Left ventricle myocardium inferior (tissue), 1 donor: ENCODE data around the gene CKS1B. TPM values are rescaled to one million over a fixed set of nuclear protein-coding genes. Genes with fewer than 3 reads are reported as not detected.

Experiments used
- DNase-seq: peaks from one replicate; pipeline ENCODE4 v3.0.0-alpha.2; 2020
- H3K27ac ChIP-seq: fragments of 200-600 bp; replicated peaks from 2 replicates; pipeline ENCODE4 v1.8.0; 2021
- H3K27me3 ChIP-seq: fragments of 200-600 bp; 2 replicates; pipeline ENCODE4 v1.8.0; 2021; ENCODE audit warnings: low read depth
- H3K36me3 ChIP-seq: fragments of 200-600 bp; 2 replicates; pipeline ENCODE4 v1.8.0; 2021
- H3K4me1 ChIP-seq: fragments of 200-600 bp; 2 replicates; pipeline ENCODE4 v1.8.0; 2021
- H3K4me3 ChIP-seq: fragments of 200-600 bp; 2 replicates; pipeline ENCODE4 v1.8.0; 2021; ENCODE audit warnings: mild to moderate bottlenecking, moderate library complexity
- H3K9me3 ChIP-seq: fragments of 200-600 bp; replicated peaks from 2 replicates; pipeline ENCODE4 v1.8.0; 2021
- intact Hi-C: fragments of 100-400 bp; cut with micrococcal nuclease; formaldehyde crosslinking; loops from one replicate; pipeline ENCODE4 v1.11.0; 2022
- total RNA-seq: library from RNA; stranded (reverse); fragmentation: NEBNext Ultra II Directional; extraction: Animal tissue kit (Norgen Biotek cat#: 25700); gene quantifications from one replicate; pipeline ENCODE4 v1.2.1, GENCODE V29; 2021
- TF ChIP-seq, protein P1 (sequence below): fragments of 200-600 bp; IDR thresholded peaks from 2 replicates; pipeline ENCODE4 v1.8.0; 2021; ENCODE audit warnings: antibody characterized with exemption, mild to moderate bottlenecking, borderline replicate concordance
- donor health status: DM: no; HTN: yes; CAD: no; lungs with severe emphysema.

CKS1B gene
- total RNA-seq, 1 donor from 2014 or later: 17.8 TPM

DNA sequence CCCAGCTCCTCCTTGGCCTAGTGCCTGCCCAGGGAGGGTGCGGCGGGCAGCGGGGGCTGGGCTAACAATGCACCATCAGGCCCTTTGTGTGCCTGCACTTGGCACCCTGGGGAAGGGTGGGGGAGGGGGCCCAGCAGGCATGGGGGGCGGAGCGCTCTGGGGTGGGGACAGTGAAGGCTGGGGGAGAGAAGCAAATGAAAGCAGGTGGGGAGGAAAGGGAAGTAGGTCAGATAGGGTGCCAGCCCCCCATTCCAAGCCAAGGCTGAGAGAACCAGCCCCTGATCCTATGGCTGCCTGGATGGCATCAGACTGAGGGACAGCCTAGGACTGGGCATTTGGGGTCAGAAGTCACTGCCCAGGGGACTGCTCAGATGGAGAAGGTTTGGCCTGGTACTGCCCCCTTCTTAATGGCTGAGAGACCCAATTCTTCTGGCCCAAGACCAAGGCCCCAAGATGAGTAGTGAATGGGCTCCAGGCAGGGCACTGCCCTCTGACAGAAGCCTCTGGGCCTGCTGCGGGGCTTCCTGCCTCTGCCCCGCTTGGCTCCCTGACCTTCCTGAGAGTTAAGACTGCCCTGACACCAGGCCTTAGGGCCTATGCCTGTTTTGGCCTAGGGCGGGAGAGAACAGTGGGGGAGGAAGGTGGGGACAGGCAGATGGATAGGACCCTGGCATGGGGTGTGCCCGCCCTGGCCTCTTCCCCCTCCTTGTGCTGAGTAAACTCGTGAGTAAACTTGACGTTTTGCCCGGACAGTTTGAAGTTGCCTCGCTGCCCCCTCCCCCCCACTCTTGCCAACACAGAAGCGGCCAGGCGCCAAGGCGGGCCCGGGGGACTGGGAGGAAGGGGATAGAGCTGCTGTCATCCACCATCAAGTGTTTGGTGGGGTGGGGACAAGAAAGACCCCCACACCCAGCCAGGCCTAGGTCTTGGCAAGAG lies 30.9 kb downstream of the CKS1B start:
- Histone ChIP-seq H3K27me3 (no peaks in the 10 kb centered on the region), H3K4me3 (peak overlapping the region; percentile 95), H3K27ac (peak overlapping the region; percentile 95), H3K36me3 (no peaks in the 10 kb centered on the region), H3K9me3 (no peaks in the 10 kb centered on the region), H3K4me1 (peaks cover 87% of the 10 kb centered on the region)
- DNase-seq: peak; percentile 81
- intact Hi-C loops: no loop called here
- TF ChIP-seq, protein P1, sequence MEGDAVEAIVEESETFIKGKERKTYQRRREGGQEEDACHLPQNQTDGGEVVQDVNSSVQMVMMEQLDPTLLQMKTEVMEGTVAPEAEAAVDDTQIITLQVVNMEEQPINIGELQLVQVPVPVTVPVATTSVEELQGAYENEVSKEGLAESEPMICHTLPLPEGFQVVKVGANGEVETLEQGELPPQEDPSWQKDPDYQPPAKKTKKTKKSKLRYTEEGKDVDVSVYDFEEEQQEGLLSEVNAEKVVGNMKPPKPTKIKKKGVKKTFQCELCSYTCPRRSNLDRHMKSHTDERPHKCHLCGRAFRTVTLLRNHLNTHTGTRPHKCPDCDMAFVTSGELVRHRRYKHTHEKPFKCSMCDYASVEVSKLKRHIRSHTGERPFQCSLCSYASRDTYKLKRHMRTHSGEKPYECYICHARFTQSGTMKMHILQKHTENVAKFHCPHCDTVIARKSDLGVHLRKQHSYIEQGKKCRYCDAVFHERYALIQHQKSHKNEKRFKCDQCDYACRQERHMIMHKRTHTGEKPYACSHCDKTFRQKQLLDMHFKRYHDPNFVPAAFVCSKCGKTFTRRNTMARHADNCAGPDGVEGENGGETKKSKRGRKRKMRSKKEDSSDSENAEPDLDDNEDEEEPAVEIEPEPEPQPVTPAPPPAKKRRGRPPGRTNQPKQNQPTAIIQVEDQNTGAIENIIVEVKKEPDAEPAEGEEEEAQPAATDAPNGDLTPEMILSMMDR: no peak

DNA sequence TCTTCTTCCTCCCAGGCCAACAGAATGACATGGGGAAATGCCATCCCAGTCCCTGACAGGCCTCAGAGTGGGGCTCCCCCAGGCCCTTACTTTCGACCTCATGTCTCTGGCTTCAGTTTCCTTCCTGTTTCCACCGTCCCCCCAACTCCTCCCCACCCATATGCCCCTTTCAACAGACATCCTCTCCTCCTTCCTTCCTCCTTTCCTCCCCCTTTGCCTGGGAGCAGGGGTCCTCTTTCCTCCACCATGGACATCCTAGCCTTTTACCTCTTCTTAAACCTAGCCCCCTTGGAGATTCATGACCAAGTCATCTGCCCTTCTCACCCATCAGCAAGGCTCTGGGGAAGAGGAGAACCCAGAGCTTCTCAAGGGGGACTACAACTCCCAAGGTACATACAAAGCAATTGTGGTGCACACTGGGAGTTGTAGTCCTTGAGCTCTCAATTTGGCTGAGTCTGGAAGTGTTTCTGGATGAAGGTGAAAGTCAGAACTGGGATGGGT lies 32.2 kb downstream of the CKS1B start:
- H3K36me3 ChIP-seq: no peaks in the 10 kb centered on the region
- H3K27ac ChIP-seq: peak overlapping the region; percentile 95
- TF ChIP-seq, protein P1: no peak
- no peak for DNase-seq
- H3K9me3 ChIP-seq: no peaks in the 10 kb centered on the region
- H3K4me1 ChIP-seq: peaks cover 91% of the 10 kb centered on the region
- intact Hi-C loops: no loop called here
- no peaks in the 10 kb centered on the region for H3K27me3 ChIP-seq
- peak overlapping the region; percentile 45 for H3K4me3 ChIP-seq

DNA sequence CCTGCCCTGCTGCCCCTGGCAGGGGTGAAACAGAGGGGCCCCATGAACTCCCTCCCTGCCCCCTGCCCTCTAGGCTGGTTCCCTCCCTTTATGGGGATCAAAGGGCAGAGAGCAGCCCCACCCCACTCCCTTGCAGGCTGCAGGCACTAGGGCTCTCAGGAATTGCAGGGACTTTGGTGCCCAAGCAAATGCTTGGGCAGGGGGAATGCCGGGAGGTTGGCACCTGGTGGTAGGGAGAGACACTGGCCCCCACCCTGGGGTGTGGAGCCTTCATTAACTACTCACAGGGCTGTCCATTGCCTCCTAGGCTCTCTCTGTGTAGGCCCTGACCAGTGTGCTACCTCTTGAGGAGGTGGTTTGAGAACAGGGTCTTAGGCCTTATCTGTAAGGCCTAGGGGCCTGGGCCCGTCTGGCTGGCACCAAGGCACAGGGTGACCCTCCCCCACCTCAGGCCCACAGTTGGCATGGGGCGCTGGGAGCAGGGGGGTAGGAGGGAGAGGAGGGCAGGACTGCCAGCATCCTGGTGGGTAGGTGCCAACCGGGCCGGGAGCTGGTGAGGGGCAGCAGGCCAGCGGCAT lies 32.9 kb downstream of the CKS1B start:
- DNase-seq: peak; percentile 73
- no peaks in the 10 kb centered on the region for H3K36me3 ChIP-seq
- peak overlapping the region; percentile 45 for H3K4me3 ChIP-seq
- intact Hi-C loops: no loop called here
- H3K27me3 ChIP-seq: no peaks in the 10 kb centered on the region
- peak overlapping the region; percentile 95 for H3K27ac ChIP-seq
- H3K4me1 ChIP-seq: peaks cover 96% of the 10 kb centered on the region
- TF ChIP-seq, protein P1: no peak
- H3K9me3 ChIP-seq: no peaks in the 10 kb centered on the region

DNA sequence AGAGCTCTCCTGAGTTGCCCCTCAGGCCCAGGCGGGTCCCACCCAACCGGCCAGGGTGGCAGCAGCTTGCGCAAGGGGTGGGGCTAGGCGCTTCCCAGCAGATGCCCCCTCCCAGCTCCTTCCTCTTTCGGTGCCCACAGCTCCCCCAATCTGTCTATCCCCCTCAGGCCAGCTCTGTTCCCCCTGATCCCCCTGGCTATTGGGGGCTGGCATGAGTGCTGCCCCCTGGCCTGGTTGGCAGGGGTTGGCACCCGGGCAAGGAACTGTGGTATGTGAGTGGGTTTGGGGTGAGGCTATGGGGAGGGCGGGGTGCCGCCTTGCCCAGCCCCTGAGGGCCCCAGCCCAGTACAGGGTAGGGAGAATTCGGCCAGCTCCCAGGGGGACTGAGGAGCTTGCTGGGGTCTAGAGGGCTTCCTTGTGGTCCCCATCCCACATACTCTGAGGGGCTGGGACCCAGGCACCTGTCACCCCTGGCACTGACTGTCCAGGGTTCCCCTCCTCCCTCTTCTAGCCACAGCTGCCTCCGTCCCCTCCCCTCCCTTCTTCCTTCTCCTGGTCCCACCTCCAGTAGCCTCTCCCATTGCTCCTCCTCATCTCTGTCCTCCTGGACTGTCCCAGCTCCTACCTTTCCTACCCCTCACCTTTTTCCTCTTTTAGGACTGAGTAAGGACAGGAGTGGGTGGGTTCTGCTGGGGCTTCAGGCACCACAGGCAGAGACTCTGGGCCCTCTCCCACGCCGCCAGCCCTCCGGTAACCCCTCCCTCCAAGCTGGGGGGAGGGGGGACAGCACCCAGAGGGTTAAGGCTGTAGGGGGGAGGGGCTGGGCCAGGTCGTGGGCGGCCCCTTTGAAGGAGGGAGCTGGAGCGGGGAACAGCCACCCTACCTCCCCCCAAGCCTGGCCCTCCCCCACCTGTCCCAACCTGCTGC lies 33.8 kb downstream of the CKS1B start:
- H3K27me3 ChIP-seq: no peaks in the 10 kb centered on the region
- H3K4me3 ChIP-seq: peak overlapping the region; percentile 45
- peaks cover 98% of the 10 kb centered on the region for H3K4me1 ChIP-seq
- H3K9me3 ChIP-seq: no peaks in the 10 kb centered on the region
- DNase-seq: peak; percentile 49
- intact Hi-C loops: no loop called here
- no peaks in the 10 kb centered on the region for H3K36me3 ChIP-seq
- TF ChIP-seq, protein P1: no peak
- peak overlapping the region; percentile 95 for H3K27ac ChIP-seq

DNA sequence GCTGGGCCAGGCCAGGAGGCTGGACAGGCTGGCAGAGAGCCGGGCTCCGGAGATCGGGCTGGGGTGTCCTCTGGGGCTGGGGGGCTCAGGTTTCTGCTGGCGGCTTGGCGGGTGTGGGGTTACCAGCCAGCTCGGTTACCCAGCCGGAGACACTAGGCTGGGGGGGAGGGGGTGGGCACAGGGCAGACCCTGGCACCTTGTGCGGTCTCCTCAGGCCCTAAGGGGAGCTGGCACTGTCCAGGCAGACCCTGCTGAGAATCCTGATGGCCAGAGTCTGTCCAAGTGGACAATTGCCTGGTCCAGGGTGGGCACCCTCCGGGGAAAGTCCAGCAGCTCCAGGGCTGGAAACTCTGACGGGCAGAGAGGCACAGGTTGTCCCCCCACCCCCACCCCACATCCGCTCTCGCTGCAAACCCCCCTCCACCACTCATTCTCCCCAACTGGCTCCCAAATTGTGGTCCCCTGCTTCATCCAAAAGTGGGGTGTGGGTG lies 34.8 kb downstream of the CKS1B start:
- TF ChIP-seq, protein P1: no peak
- intact Hi-C loops: no loop called here
- Histone ChIP-seq H3K27ac (peak overlapping the region; percentile 95), H3K27me3 (no peaks in the 10 kb centered on the region), H3K4me3 (peak overlapping the region; percentile 45), H3K36me3 (peaks cover 4% of the 10 kb centered on the region), H3K9me3 (no peaks in the 10 kb centered on the region), H3K4me1 (peaks cover 96% of the 10 kb centered on the region)
- no peak for DNase-seq
